HG03108 (cell line): ENCODE data around the gene SLC16A11.

Experiments used
- ATAC-seq: cut with Tn5 transposase; IDR thresholded peaks from one replicate; pipeline ENCODE4 v1.9.1; 2021; ENCODE audit warnings: moderate library complexity; ENCODE audit not compliant: unreplicated experiment

Gene SLC16A11

DNA sequence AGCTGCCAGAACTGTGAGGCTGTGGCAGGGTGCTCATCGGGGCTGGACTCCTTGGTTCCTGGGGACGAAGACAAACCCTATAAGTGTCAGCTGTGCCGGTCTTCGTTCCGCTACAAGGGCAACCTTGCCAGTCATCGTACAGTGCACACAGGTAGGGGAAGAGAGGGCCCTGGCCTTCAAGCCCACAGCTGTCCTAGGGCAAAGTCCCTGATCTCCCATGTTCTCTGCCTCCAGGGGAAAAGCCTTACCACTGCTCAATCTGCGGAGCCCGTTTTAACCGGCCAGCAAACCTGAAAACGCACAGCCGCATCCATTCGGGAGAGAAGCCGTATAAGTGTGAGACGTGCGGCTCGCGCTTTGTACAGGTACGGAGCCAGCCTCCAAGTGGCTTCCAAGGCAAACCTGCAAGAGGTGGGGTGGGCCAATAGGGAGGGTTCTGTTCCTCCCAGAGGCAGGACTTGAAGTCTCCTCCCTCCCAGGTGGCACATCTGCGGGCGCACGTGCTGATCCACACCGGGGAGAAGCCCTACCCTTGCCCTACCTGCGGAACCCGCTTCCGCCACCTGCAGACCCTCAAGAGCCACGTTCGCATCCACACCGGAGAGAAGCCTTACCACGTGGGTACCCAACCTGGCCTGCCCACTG, 17.3 kb downstream of the SLC16A11 start:
- no peak for ATAC-seq

- no peak for ATAC-seq
Measured at GRCh38 chr17:7025245-7025644, 18.6 kb downstream of the SLC16A11 start.

DNA sequence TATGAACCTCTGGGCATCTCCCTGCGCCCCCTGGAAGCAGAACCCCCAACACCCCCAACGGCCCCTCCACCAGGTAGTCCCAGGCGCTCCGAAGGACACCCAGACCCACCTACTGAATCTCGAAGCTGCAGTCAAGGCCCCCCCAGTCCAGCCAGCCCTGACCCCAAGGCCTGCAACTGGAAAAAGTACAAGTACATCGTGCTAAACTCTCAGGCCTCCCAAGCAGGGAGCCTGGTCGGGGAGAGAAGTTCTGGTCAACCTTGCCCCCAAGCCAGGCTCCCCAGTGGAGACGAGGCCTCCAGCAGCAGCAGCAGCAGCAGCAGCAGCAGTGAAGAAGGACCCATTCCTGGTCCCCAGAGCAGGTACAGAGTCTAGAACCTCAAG, 19.5 kb downstream of the SLC16A11 start:
- no peak for ATAC-seq

DNA sequence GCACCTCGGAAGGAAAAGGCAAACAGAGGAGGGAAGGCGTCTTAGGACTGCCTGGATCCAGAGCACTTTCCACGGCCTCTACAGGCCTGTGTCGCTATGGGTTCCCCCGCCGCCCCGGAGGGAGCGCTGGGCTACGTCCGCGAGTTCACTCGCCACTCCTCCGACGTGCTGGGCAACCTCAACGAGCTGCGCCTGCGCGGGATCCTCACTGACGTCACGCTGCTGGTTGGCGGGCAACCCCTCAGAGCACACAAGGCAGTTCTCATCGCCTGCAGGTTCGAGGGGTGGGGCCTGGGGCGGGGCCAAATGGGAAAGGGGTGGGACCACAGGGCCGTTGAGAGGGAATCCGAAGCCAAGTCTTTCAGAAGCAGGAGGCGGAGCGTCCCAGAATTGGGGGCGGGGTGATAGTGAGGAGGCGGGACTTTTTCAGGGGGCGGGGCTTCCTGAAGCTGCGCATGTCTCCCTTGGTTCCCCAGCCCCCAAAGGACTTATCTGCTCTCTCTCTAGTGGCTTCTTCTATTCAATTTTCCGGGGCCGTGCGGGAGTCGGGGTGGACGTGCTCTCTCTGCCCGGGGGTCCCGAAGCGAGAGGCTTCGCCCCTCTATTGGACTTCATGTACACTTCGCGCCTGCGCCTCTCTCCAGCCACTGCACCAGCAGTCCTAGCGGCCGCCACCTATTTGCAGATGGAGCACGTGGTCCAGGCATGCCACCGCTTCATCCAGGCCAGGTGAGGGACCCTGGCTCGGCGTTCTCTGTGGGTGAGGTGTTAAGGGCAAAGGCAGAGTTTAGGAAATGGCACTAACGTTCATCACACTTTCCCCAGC, 20.1 kb downstream of the SLC16A11 start:
- no peak for ATAC-seq

DNA sequence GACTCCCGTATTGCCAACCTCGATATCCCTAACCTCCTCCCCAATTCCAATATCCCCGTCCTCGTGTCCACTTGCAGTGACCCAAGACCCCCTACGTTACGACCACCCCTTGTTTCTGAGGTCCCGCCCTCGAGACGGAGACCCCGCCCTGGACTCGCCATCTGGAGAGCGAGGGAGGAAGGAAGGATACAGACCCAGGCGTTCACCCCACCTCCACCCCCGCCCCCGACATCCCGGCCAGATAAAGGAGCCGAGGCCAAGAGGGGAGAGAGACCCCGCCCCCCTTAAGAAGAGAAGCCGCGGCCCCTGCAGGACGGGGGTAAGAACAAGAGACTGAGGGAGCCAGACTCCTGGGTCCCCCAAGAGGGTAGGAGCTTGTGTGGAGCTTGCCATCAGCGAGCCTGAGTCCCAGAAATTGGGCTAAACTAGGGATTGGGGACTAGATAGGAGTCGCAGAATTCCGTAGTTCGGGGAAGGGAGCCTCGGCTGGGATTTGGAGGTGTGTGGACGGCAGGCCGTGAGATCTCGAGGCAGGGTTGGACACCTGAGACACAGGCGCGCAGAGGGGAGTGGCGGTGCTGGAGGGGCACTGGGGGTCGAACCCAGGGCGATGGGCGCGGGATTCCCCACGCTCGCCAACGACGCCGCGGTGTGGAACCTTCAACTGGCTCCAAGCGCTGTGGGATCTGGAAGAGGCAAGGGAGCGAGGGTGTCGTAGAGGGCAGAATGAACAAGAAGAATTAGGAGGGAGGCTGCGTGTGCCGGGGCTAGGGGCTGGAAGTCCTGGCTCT, 20.9 kb downstream of the SLC16A11 start, which contains the start of gene BCL6B:
Gene BCL6B, plus strand, starts transcription at position 270 of the 791 bp plus-strand sequence. CDS start 622 bp downstream, outside the sequence.
- ATAC-seq = no peak

GRCh38 chr17:7021993-7022778, 21.7 kb downstream of the SLC16A11 start:
- peak; percentile 53 for ATAC-seq

- ATAC-seq = no peak
Measured at GRCh38 chr17:7020894-7021664, 22.8 kb downstream of the SLC16A11 start.

- ATAC-seq = no peak
Measured at GRCh38 chr17:7019839-7020519, 23.9 kb downstream of the SLC16A11 start.

DNA sequence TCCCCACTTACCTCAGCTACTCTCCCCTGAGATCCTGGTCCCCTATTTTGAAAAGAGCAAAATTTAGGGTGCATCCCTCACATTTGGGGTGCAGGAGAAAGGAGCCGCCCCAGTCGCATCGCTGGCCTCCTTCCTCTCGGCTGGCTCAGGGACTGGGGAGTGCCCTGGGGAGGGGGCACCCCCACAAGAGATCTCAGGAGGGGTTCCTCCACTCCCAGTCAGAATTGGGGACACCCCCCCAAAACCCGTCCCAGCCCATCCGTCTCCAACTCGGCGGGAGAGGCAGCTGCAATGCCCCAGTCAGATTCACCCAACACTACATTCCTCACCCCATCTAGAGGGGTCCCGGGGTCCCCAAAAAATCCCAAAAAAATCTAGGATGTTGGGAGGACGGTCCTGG, 24.5 kb downstream of the SLC16A11 start:
- no peak for ATAC-seq

- no peak for ATAC-seq
Measured at GRCh38 chr17:7018331-7018964, 25.4 kb downstream of the SLC16A11 start.

GRCh38 chr17:7017827-7018200, 26.1 kb downstream of the SLC16A11 start:
- ATAC-seq = no peak

DNA sequence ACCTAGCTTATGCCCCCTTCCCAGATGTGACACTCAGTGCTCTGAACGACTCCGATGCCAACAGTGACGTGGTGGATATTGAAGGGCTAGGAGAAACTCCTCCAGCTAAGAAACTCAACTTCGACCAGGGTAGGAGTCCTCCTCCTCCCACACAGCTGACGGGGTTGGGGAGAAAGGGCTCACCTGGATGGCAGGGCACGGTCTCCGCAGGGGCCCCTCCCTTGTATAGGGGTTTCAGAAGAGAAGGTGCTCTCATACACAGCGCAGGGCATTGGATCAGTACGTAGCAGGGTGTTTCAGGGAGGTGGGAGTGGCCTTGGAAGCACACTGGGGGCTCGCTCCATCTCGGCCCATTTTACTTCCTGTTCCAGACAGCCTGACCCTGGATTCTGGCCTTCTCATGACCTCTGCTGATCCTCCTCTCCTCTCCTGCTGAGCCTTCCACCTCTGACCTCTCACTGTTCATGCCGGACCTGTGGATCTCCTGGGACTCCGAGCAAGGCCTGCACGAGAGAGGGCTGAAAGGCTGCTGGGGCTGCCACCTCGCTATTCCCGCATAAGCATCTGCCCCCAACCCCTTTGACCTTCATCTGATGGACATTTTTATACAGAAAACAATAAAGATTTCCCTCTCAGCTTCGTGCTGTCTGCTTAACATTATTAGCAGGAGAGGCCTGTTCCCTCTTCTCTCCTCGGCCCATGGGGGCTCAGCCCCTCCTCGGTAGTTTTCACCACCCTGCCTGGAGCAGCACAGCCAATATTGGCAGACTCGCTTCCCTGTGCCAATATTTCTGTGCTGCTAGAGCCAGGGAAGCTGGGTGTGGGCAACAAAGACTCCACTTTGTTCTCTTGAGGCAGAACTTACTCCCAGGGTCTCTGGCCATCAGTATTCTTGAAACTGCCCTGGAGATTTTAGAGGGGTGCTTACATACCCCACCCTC, 26.7 kb downstream of the SLC16A11 start:
- ATAC-seq = no peak

GRCh38 chr17:7016418-7016817, 27.5 kb downstream of the SLC16A11 start:
- ATAC-seq = no peak

DNA sequence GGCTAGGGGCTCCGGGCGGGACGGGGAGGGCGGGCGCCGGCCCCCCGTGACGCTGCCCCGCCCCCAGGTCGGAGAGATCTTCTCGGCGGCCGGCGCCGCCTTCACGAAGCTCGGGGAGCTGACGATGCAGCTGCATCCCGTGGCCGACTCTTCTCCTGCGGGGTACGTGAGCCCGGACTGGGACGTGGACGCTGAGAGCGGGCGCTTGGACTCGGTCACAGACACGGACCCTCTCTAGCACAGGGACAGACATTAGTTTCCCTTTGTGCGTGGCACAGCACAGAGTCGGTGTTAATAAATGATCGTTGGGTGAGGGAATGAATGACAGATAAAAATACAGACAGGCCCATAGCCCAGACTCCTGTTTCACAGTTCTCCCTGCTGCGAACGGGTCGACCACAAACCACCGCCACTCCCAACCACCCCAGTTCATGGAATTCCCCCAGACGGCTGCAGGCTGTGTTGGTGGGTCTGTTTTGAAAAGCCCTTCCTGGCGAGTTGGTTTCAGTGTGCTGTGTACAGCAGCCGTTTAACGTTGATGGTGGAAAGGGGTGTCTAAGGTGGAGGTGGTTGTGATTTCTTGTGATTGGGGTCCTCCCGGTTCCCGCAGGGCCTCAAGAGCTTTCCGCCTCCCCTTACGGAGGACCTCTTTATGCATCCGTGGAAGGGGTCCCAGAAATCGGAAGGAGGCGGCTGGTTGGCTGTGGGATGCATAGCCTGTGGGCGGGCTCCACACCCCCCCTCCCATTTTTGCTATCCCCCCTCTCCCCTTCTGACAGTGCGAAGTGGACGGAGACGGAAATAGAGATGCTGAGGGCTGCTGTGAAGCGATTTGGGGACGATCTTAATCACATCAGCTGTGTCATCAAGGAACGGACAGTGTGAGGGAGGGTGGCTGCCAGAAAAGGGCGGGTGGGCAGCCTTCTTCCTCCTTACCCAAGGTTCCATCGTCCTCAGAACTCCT, 28.6 kb downstream of the SLC16A11 start:
- ATAC-seq = peak; percentile 6

DNA sequence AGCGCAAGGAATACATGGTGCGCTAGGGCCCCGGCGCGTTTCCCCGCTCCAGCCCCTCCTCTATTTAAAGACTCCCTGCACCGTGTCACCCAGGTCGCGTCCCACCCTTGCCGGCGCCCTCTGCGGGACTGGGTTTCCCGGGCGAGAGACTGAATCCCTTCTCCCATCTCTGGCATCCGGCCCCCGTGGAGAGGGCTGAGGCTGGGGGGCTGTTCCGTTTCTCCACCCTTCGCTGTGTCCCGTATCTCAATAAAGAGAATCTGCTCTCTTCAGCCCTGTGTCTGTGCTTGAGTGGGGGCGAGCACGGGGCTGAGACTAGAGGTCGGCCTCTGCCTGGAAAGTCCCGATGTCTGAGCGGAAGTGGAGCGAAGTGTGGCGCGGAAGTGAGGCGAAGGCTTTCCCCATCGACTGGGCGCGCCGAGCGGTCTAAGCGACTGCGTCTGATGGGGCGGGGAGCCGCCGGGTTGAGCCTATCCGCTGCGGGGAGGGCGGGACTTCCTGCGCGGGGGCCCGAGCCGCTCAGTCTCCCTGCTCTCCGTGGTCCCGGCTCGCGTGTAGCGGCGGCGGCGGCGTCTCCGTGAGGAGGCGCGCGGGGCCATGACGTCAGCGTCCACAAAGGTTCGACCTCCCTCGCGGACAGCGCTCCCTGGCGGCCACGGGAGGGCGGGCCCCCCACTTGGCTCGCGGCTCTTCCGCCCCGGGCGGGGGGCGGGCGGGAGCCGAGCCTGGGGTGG, 29.5 kb downstream of the SLC16A11 start:
- ATAC-seq = peak; percentile 78

DNA sequence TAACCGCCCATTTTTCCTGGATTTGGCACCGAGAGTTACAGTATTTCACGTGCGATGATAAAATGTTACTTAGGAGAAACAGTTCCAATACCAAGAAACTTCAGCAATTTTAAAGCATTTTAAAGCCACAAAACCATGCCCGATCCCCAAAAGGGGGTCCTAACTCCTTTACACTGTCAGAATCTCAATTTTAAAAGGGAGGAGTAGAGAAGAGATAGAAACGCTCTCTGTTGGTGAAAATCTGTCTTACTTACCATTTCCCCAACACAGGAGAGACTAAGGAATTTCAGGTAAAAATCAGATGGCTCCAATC, 32.0 kb downstream of the SLC16A11 start:
- no peak for ATAC-seq
